ENCODE results near the gene DPPA3. TPM values are rescaled to one million over a fixed set of nuclear protein-coding genes. Genes with fewer than 3 reads are reported as not detected.
"Not testable (repeated sequence)": the region's sequence is repeated elsewhere in the genome, so short reads cannot be mapped to it uniquely, and the experiment has no call there.

DPPA3 gene
- total RNA-seq, 1 donor from 2014 or later: not detected

- not testable (repeated sequence) for DNase-seq (ENCODE audit: low read depth in 2 of 2)
Measured at GRCh38 chr12:7730984-7731383, 19.8 kb downstream of the DPPA3 start.

GRCh38 chr12:7731486-7731885 is 20.3 kb downstream of the DPPA3 start:
- no peak for DNase-seq (ENCODE audit: low read depth in 2 of 2)

- no peak for DNase-seq (ENCODE audit: low read depth in 2 of 2)
Measured at GRCh38 chr12:7732993-7733392, 21.8 kb downstream of the DPPA3 start.

GRCh38 chr12:7747246-7747645 is 36.0 kb downstream of the DPPA3 start, which contains the start of gene CLEC4C:
TSS of gene CLEC4C (minus strand) at chr12:7747375. CDS start at chr12:7747348, 27 bp downstream.
- DNase-seq (ENCODE audit: low read depth in 2 of 2): no peak

GRCh38 chr12:7748852-7749251 is 37.6 kb downstream of the DPPA3 start:
- no peak for DNase-seq (ENCODE audit: low read depth in 2 of 2)

GRCh38 chr12:7749442-7749841 is 38.2 kb downstream of the DPPA3 start:
- DNase-seq (ENCODE audit: low read depth in 2 of 2): no peak

- no peak for DNase-seq (ENCODE audit: low read depth in 2 of 2)
Measured at GRCh38 chr12:7750350-7750749, 39.1 kb downstream of the DPPA3 start.

- no peak for DNase-seq (ENCODE audit: low read depth in 2 of 2)
Measured at GRCh38 chr12:7751394-7751793, 40.2 kb downstream of the DPPA3 start.

GRCh38 chr12:7751941-7752922 is 41.0 kb downstream of the DPPA3 start:
- not testable (repeated sequence) for DNase-seq (ENCODE audit: low read depth in 2 of 2)

- not testable (repeated sequence) for DNase-seq (ENCODE audit: low read depth in 2 of 2)
Measured at GRCh38 chr12:7755668-7756067, 44.4 kb downstream of the DPPA3 start.

GRCh38 chr12:7756993-7757392 is 45.8 kb downstream of the DPPA3 start:
- no peak for DNase-seq (ENCODE audit: low read depth in 2 of 2)

- no peak for DNase-seq (ENCODE audit: low read depth in 2 of 2)
Measured at GRCh38 chr12:7758766-7759140, 47.5 kb downstream of the DPPA3 start.

Other genes starting within 250 kb of the DPPA3 start
- gene CD163, start 207.7 kb upstream of the DPPA3 start, total RNA-seq: under 0.01 TPM in 1 of 2 replicates, not detected in the other
- not detected in 2 replicates for gene APOBEC1, start 45.5 kb upstream of the DPPA3 start, total RNA-seq
- 0.51 and 1.0 TPM in 2 replicates for gene GDF3, start 15.7 kb upstream of the DPPA3 start, total RNA-seq
- gene CLEC4C, start 35.9 kb downstream of the DPPA3 start, total RNA-seq: not detected in 2 replicates
- gene NANOGNB, start 53.8 kb downstream of the DPPA3 start, total RNA-seq: not detected in 2 replicates
- gene NANOG, start 78.0 kb downstream of the DPPA3 start, total RNA-seq: not detected in 2 replicates
- gene SLC2A14, start 161.5 kb downstream of the DPPA3 start, total RNA-seq: under 0.01 TPM in 2 replicates
- 27.4 and 34.1 TPM in 2 replicates for gene SLC2A3, start 224.8 kb downstream of the DPPA3 start, total RNA-seq

Data from dermis microvascular lymphatic vessel endothelial cell (primary cell).